Esophagus squamous epithelium (tissue), 4 donors: ENCODE results near the gene MRPS10.

Experiments used
- POLR2A ChIP-seq, 4 donors: fragments of 450-650 bp; IDR thresholded peaks; one replicate each; pipeline ENCODE4 v1.6.1; 2017; ENCODE audit warnings: antibody characterized with exemption in 4 of 4, mild to moderate bottlenecking in 4 of 4, moderate library complexity in 3 of 4
- TF ChIP-seq, protein P1 (sequence below), 6 experiments: fragments of 450-650 bp in 4 of 6; fragments of 200-600 bp in 2 of 6; sonication (generic) in 2 of 6; IDR thresholded peaks; one replicate each; pipeline ENCODE4 v1.5.1; 2016 to 2019; ENCODE audit warnings: antibody characterized with exemption in 6 of 6, mild to moderate bottlenecking in 4 of 6, moderate library complexity in 4 of 6

DNA sequence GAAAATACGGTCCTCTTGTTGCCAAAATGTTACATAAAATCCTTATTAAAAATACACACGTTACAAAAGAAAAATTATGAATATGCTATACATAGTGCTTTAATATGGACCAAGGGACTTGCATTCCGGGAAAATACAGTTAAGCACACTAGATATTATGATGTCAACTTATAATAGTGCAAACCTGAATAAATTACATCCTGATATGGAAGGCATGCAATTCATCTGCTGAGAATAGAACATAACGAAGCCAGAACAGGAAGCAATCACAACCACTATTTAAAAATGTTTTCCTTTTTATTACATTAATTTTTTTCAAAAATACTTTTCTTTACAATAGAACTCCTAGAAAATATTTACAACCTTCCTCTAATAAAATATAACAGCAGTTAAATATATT, 7.8 kb upstream of the MRPS10 start:
- no peak for TF ChIP-seq POLR2A (IDR thresholded peaks at IDR 0.05)
- TF ChIP-seq, protein P1, sequence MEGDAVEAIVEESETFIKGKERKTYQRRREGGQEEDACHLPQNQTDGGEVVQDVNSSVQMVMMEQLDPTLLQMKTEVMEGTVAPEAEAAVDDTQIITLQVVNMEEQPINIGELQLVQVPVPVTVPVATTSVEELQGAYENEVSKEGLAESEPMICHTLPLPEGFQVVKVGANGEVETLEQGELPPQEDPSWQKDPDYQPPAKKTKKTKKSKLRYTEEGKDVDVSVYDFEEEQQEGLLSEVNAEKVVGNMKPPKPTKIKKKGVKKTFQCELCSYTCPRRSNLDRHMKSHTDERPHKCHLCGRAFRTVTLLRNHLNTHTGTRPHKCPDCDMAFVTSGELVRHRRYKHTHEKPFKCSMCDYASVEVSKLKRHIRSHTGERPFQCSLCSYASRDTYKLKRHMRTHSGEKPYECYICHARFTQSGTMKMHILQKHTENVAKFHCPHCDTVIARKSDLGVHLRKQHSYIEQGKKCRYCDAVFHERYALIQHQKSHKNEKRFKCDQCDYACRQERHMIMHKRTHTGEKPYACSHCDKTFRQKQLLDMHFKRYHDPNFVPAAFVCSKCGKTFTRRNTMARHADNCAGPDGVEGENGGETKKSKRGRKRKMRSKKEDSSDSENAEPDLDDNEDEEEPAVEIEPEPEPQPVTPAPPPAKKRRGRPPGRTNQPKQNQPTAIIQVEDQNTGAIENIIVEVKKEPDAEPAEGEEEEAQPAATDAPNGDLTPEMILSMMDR (IDR thresholded peaks at IDR 0.05), result no peak
